Measurements from ENCODE around the gene LPAR2.
"Not testable (repeated sequence)": the region's sequence is repeated elsewhere in the genome, so short reads cannot be mapped to it uniquely, and the experiment has no call there.

The LPAR2 gene

GRCh38 chr19:19628501-19629134 lies 598 bp upstream of the LPAR2 start:
- DNase-seq: peak; percentile 40

GRCh38 chr19:19626516-19627472 lies 1.2 kb downstream of the LPAR2 start:
- no peak for DNase-seq

GRCh38 chr19:19624032-19624570 lies 3.9 kb downstream of the LPAR2 start:
- DNase-seq: no peak

- no peak for DNase-seq
Observed at GRCh38 chr19:19623383-19623782, 4.6 kb downstream of the LPAR2 start.

- no peak for DNase-seq
Observed at GRCh38 chr19:19619849-19620210, 8.2 kb downstream of the LPAR2 start.

GRCh38 chr19:19619181-19619848 lies 8.7 kb downstream of the LPAR2 start:
- DNase-seq: no peak

- DNase-seq: peak; percentile 94
Observed at GRCh38 chr19:19618219-19619051, 9.6 kb downstream of the LPAR2 start, which contains the start of gene PBX4. TSS of gene PBX4 (minus strand) at chr19:19618687. CDS start at chr19:19618629, 58 bp downstream.

- DNase-seq: no peak
Observed at GRCh38 chr19:19615086-19615485, 12.9 kb downstream of the LPAR2 start.

GRCh38 chr19:19613506-19613905 lies 14.5 kb downstream of the LPAR2 start:
- DNase-seq: no peak

GRCh38 chr19:19610376-19611202 lies 17.4 kb downstream of the LPAR2 start:
- DNase-seq: no peak

GRCh38 chr19:19606686-19607085 lies 21.3 kb downstream of the LPAR2 start:
- DNase-seq: not testable (repeated sequence)

GRCh38 chr19:19606021-19606420 lies 22.0 kb downstream of the LPAR2 start:
- no peak for DNase-seq

- no peak for DNase-seq
Observed at GRCh38 chr19:19602713-19603324, 25.2 kb downstream of the LPAR2 start.

- DNase-seq: no peak
Observed at GRCh38 chr19:19602136-19602712, 25.8 kb downstream of the LPAR2 start.

GRCh38 chr19:19600793-19601330 lies 27.2 kb downstream of the LPAR2 start:
- no peak for DNase-seq

- DNase-seq: not testable (repeated sequence)
Observed at GRCh38 chr19:19598728-19599451, 29.1 kb downstream of the LPAR2 start.

- no peak for DNase-seq
Observed at GRCh38 chr19:19597809-19598306, 30.2 kb downstream of the LPAR2 start.

GRCh38 chr19:19595171-19595701 lies 32.8 kb downstream of the LPAR2 start:
- DNase-seq: no peak

- DNase-seq: no peak
Observed at GRCh38 chr19:19594381-19594780, 33.6 kb downstream of the LPAR2 start.
